ENCODE data around the gene RFC3. TPM values are rescaled to one million over a fixed set of nuclear protein-coding genes. Genes with fewer than 3 reads are reported as not detected.

Gene RFC3
- total and polyA plus RNA-seq, 9 of the 15 experiments (the other 6 are each of a cell fraction or from before 2014, with no cell fraction given), result 31.3 to 94.0 (median 54.0) TPM

- intact Hi-C loops (cut with micrococcal nuclease), result no loop called here
- in situ Hi-C loops (cut with MboI), result no loop called here
- H3K9ac ChIP-seq (ENCODE audit: insufficient read depth in 1 of 2, low read depth in 2 of 2, low read length in 2 of 2), result no peak overlapping the region
- no peak overlapping the region for H2AFZ ChIP-seq (ENCODE audit: low read depth, low read length)
- no peaks in the 10 kb centered on the region for H3K79me2 ChIP-seq (ENCODE audit: control insufficient read depth, insufficient read depth, low read length)
- no peaks in the 10 kb centered on the region for H4K20me1 ChIP-seq (replicated peaks; ENCODE audit: control insufficient read depth, insufficient read depth, low read length)
- ChIA-PET CTCF (ENCODE audit: low intra/inter-chr PET ratio) (no interaction called here), POLR2A (no interaction called here)
- no peak overlapping the region for H3K4me3 ChIP-seq
- no peaks in the 10 kb centered on the region for H3K27me3 ChIP-seq (ENCODE audit: control insufficient read depth in 2 of 2, insufficient read depth in 2 of 2, low read length in 2 of 2)
- 5% methylated on average over 1 of the region's 1 CpG for WGBS (ENCODE audit: insufficient coverage, low coverage, missing lambda C conversion rate)
- DNase-seq (ENCODE audit: extremely low read depth in 1 of 4, low spot score in 3 of 4), result no peak
- no peaks in the 10 kb centered on the region for H3K9me3 ChIP-seq (replicated peaks; ENCODE audit: control insufficient read depth, insufficient read depth, low read depth, low read length)
- TF ChIP-seq E4F1 (CRISPR knock-in tag; IDR thresholded peaks at IDR 0.05; ENCODE audit: borderline replicate concordance) (no peak), ZNF146 (CRISPR knock-in tag; IDR thresholded peaks at IDR 0.05; ENCODE audit: unreplicated experiment) (peak; percentile 29), CUX1 (CRISPR knock-in tag; IDR thresholded peaks at IDR 0.05) (no peak), MCM3 (IDR thresholded peaks at IDR 0.05) (no peak), SMARCA5 (IDR thresholded peaks at IDR 0.05) (no peak), TAF9B (IDR thresholded peaks at IDR 0.05; ENCODE audit: partially characterized antibody) (no peak)
- H3K27ac ChIP-seq (ENCODE audit: extremely low read depth, low read depth, low read length), result no peak overlapping the region
- no peaks in the 10 kb centered on the region for H3K4me1 ChIP-seq (replicated peaks in 1 of 2; ENCODE audit: control insufficient read depth in 2 of 2, insufficient read depth in 2 of 2, low read length in 2 of 2)
- no peak for FAIRE-seq
- no peak for ATAC-seq
- H3K4me2 ChIP-seq (ENCODE audit: insufficient read depth, low read length), result no peak overlapping the region
- no peaks in the 10 kb centered on the region for H3K9me1 ChIP-seq (ENCODE audit: control insufficient read depth, insufficient read depth, low read length)
- no TSS peak for BruUV-seq (replicated peaks)
- H3K36me3 ChIP-seq (ENCODE audit: control insufficient read depth, insufficient read depth, low read length), result no peaks in the 10 kb centered on the region
These were observed 33.2 kb upstream of the RFC3 start for GRCh38 chr13:33784738-33785137.
